H9 (cell line): ENCODE data around the gene FRMD4B. TPM values are rescaled to one million over a fixed set of nuclear protein-coding genes. Genes with fewer than 3 reads are reported as not detected.

Experiments
- DNase-seq: peaks from one replicate; pipeline ENCODE4 v3.0.0-alpha.2; 2017
- H2AFZ ChIP-seq: one replicate; pipeline ENCODE4 v1.6.1; 2013; ENCODE audit warnings: mild to moderate bottlenecking, low read length, control low read depth, moderate library complexity
- H2AK5ac ChIP-seq: 2 replicates; pipeline ENCODE4 v1.6.1; 2013; ENCODE audit warnings: low read length, control low read depth, mixed read lengths; ENCODE audit not compliant: insufficient read length
- H2BK120ac ChIP-seq: one replicate; pipeline ENCODE4 v1.6.1; 2013; ENCODE audit warnings: low read depth, mild to moderate bottlenecking, low read length, control low read depth, inconsistent platforms; ENCODE audit not compliant: poor library complexity, severe bottlenecking
- H2BK12ac ChIP-seq: 2 replicates; pipeline ENCODE4 v1.6.1; 2013; ENCODE audit warnings: low read length, control low read depth, mixed read lengths, low read depth; ENCODE audit not compliant: insufficient read length
- H2BK15ac ChIP-seq: 2 replicates; pipeline ENCODE4 v1.6.1; 2013; ENCODE audit warnings: low read depth, low read length, control low read depth
- H2BK20ac ChIP-seq: one replicate; pipeline ENCODE4 v1.6.1; 2013; ENCODE audit warnings: low read depth, mild to moderate bottlenecking, low read length, control low read depth, inconsistent platforms; ENCODE audit not compliant: poor library complexity, severe bottlenecking
- H2BK5ac ChIP-seq: 2 replicates; pipeline ENCODE4 v1.6.1; 2013; ENCODE audit warnings: low read length, control low read depth, mixed read lengths; ENCODE audit not compliant: insufficient read length
- H3K14ac ChIP-seq: 2 replicates; pipeline ENCODE4 v1.6.1; 2013; ENCODE audit warnings: low read length, control low read depth; ENCODE audit not compliant: insufficient read depth
- H3K18ac ChIP-seq: 2 replicates; pipeline ENCODE4 v1.6.1; 2013; ENCODE audit warnings: low read depth, mild to moderate bottlenecking, mixed read lengths, low read length, control low read depth; ENCODE audit not compliant: insufficient read length
- H3K23ac ChIP-seq: 2 replicates; pipeline ENCODE4 v1.6.1; 2013; ENCODE audit warnings: low read length, control low read depth, mixed read lengths, low read depth; ENCODE audit not compliant: insufficient read length
- H3K23me2 ChIP-seq: 2 replicates; pipeline ENCODE4 v1.6.1; 2013; ENCODE audit warnings: low read depth, mild to moderate bottlenecking, mixed read lengths, low read length, control low read depth; ENCODE audit not compliant: insufficient read length, poor library complexity, severe bottlenecking
- H3K27ac ChIP-seq: 2 replicates; pipeline ENCODE4 v1.5.1; 2013; ENCODE audit warnings: low read length, control low read depth, mixed read lengths, low read depth; ENCODE audit not compliant: insufficient read length
- H3K27me3 ChIP-seq: 2 replicates; pipeline ENCODE4 v1.6.1; 2013; ENCODE audit warnings: low read length, control low read depth, inconsistent platforms; ENCODE audit not compliant: insufficient read depth
- H3K4ac ChIP-seq: 2 replicates; pipeline ENCODE4 v1.6.1; 2013; ENCODE audit warnings: low read depth, mild to moderate bottlenecking, control low read depth, inconsistent platforms, low read length, moderate library complexity
- H3K4me1 ChIP-seq: 2 replicates; pipeline ENCODE4 v1.6.1; 2013; ENCODE audit warnings: low read length, control low read depth, inconsistent platforms; ENCODE audit not compliant: insufficient read depth
- H3K4me2 ChIP-seq: 2 replicates; pipeline ENCODE4 v1.6.1; 2013; ENCODE audit warnings: low read length, control low read depth, mixed read lengths; ENCODE audit not compliant: insufficient read length, insufficient read depth
- H3K56ac ChIP-seq: 2 replicates; pipeline ENCODE4 v1.6.1; 2013; ENCODE audit warnings: low read depth, mild to moderate bottlenecking, mixed read lengths, low read length, control low read depth; ENCODE audit not compliant: insufficient read length
- H3K79me1 ChIP-seq: 2 replicates; pipeline ENCODE4 v1.6.1; 2013; ENCODE audit warnings: low read depth, mild to moderate bottlenecking, moderate library complexity, low read length, control low read depth, inconsistent platforms; ENCODE audit not compliant: insufficient read depth, poor library complexity, severe bottlenecking
- H3K79me2 ChIP-seq: 2 replicates; pipeline ENCODE4 v1.6.1; 2013; ENCODE audit warnings: low read length, control low read depth, inconsistent platforms; ENCODE audit not compliant: insufficient read depth
- H3K9ac ChIP-seq: 2 replicates; pipeline ENCODE4 v1.6.1; 2013; ENCODE audit warnings: low read length, control low read depth, mixed read lengths; ENCODE audit not compliant: insufficient read length; ENCODE audit errors: extremely low read depth
- H3K9me3 ChIP-seq: one replicate; pipeline ENCODE4 v1.6.1; 2013; ENCODE audit warnings: low read depth, low read length, inconsistent platforms; ENCODE audit not compliant: control insufficient read depth
- H3T11ph ChIP-seq: one replicate; pipeline ENCODE4 v1.6.1; 2013; ENCODE audit warnings: mild to moderate bottlenecking, low read length, control low read depth, inconsistent platforms
- H4K20me1 ChIP-seq: one replicate; pipeline ENCODE4 v1.6.1; 2013; ENCODE audit not compliant: control insufficient read depth, insufficient read length, insufficient read depth
- H4K5ac ChIP-seq: 2 replicates; pipeline ENCODE4 v1.6.1; 2013; ENCODE audit warnings: low read depth, mild to moderate bottlenecking, mixed read lengths, low read length, control low read depth; ENCODE audit not compliant: insufficient read length
- H4K8ac ChIP-seq: replicated peaks from 2 replicates; pipeline ENCODE4 v1.6.1; 2013; ENCODE audit warnings: low read length, control low read depth, mixed read lengths, low read depth; ENCODE audit not compliant: insufficient read length
- H4K91ac ChIP-seq: 2 replicates; pipeline ENCODE4 v1.6.1; 2013; ENCODE audit warnings: low read depth, mild to moderate bottlenecking, moderate library complexity, mixed read lengths, low read length, control low read depth; ENCODE audit not compliant: insufficient read length
- H3K27ac Mint-ChIP-seq, 3 experiments: 2 replicates in 2 of 3; 3 replicates in 1 of 3; pipeline ENCODE4 v1.8.0; 2020 to 2021; ENCODE audit warnings: mixed read lengths in 3 of 3, mild to moderate bottlenecking in 1 of 3, moderate library complexity in 1 of 3
- H3K27me3 Mint-ChIP-seq: 2 replicates; pipeline ENCODE4 v1.8.0; 2021; ENCODE audit warnings: low read depth, mild to moderate bottlenecking, moderate library complexity, mixed read lengths
- H3K36me3 Mint-ChIP-seq, 3 experiments: 2 replicates in 2 of 3; 3 replicates in 1 of 3; pipeline ENCODE4 v1.8.0; 2020 to 2021; ENCODE audit warnings: low read depth in 3 of 3, mixed read lengths in 3 of 3; ENCODE audit not compliant: insufficient read depth in 1 of 3
- H3K4me1 Mint-ChIP-seq, 2 experiments: 2 replicates each; pipeline ENCODE4 v1.8.0; 2020; ENCODE audit warnings: mixed read lengths in 2 of 2
- H3K4me3 Mint-ChIP-seq, 2 experiments: 2 replicates in 1 of 2; 3 replicates in 1 of 2; pipeline ENCODE4 v1.8.0; 2020 to 2021; ENCODE audit warnings: mild to moderate bottlenecking in 2 of 2, mixed read lengths in 2 of 2, moderate library complexity in 1 of 2
- H3K9me3 Mint-ChIP-seq, 2 experiments: 2 replicates in 1 of 2; 3 replicates in 1 of 2; pipeline ENCODE4 v1.8.0; 2020; ENCODE audit warnings: mild to moderate bottlenecking in 2 of 2, mixed read lengths in 2 of 2, moderate library complexity in 1 of 2
- CTCF ChIP-seq: fragments of 200-600 bp; sonication (generic); conservative IDR thresholded peaks from 3 replicates; pipeline ENCODE4 v1.8.0; 2021; ENCODE audit warnings: antibody characterized with exemption, mild to moderate bottlenecking
- WGBS: extraction: QIAGEN DNeasy Blood & Tissue Kit; methylation state at CpG from one replicate; pipeline ENCODE4 v1.1.7; 2013; ENCODE audit warnings: missing lambda C conversion rate, low lambda C conversion rate, mixed read lengths; ENCODE audit not compliant: insufficient read length; ENCODE audit errors: extremely low coverage; 5-methylcytosine and 5-hydroxymethylcytosine counted together
- total RNA-seq: library from RNA; stranded (reverse); gene quantifications from 2 replicates; pipeline ENCODE4 v1.2.1, GENCODE V29; 2021

The FRMD4B gene
- total RNA-seq, 1 experiment from 2014 or later = 3.4 TPM

GRCh38 chr3:69360690-69361089 lies 25.2 kb downstream of the FRMD4B start:
- Histone ChIP-seq H3K23ac (no peak overlapping the region), H3K23me2 (no peaks in the 10 kb centered on the region), H3K4me1 (no peaks in the 10 kb centered on the region), H4K91ac (no peak overlapping the region), H3K56ac (no peak overlapping the region), H2AFZ (no peak overlapping the region), H2BK120ac (no peak overlapping the region), H3K9me3 (no peaks in the 10 kb centered on the region), H2BK5ac (no peak overlapping the region), H2AK5ac (no peak overlapping the region), H2BK12ac (no peak overlapping the region), H4K8ac (no peak overlapping the region), H2BK15ac (no peak overlapping the region), H3T11ph (no peak overlapping the region), H4K20me1 (no peaks in the 10 kb centered on the region), H4K5ac (no peak overlapping the region), H3K79me2 (no peaks in the 10 kb centered on the region), H3K18ac (no peak overlapping the region), H3K14ac (no peak overlapping the region), H3K27ac (no peak overlapping the region), H3K27me3 (no peaks in the 10 kb centered on the region), H3K4ac (no peak overlapping the region), H2BK20ac (no peak overlapping the region), H3K9ac (no peak overlapping the region), H3K79me1 (no peaks in the 10 kb centered on the region), H3K4me2 (no peak overlapping the region)
- peaks cover 0 to 9% of the 10 kb centered on the region in 2 experiments; a peak in 2 of 5 replicates for H3K9me3 Mint-ChIP-seq
- H3K4me3 Mint-ChIP-seq = no peak overlapping the region
- no CpG with 5 or more reads among the region's 2 CpGs for WGBS
- no peak for DNase-seq
- H3K27me3 Mint-ChIP-seq = no peaks in the 10 kb centered on the region
- 0 out of 7 replicates have a peak, but pooled peaks cover 0 to 10% (median 0%) of the 10 kb centered on the region in 3 experiments for H3K36me3 Mint-ChIP-seq
- H3K4me1 Mint-ChIP-seq = peaks cover 5 to 9% of the 10 kb centered on the region in 2 experiments; a peak in 2 of 4 replicates
- TF ChIP-seq CTCF = no peak
- H3K27ac Mint-ChIP-seq = no peak overlapping the region; a peak in 1 of 7 replicates
